NCI-H2107 (cell line): Measurements from ENCODE around the gene SF3B3.

Experiments
- DNase-seq: peaks from one replicate; lab custom pipeline; 2025; lab: John Stamatoyannopoulos, UW

SF3B3 gene

GRCh38 chr16:70523743-70524398, at the start of gene SF3B3:
Gene SF3B3 (plus strand): TSS chr16:70523816. CDS start chr16:70526657, 2,841 bp downstream.
- peak; percentile 87 for DNase-seq

- DNase-seq: no peak
Observed at GRCh38 chr16:70474320-70475053, 49.1 kb upstream of the SF3B3 start.

GRCh38 chr16:70475054-70475871, 48.4 kb upstream of the SF3B3 start:
- no peak for DNase-seq

- no peak for DNase-seq
Observed at GRCh38 chr16:70476272-70477020, 47.2 kb upstream of the SF3B3 start.

- DNase-seq: no peak
Observed at GRCh38 chr16:70478169-70478568, 45.4 kb upstream of the SF3B3 start.

- no peak for DNase-seq
Observed at GRCh38 chr16:70478912-70479341, 44.7 kb upstream of the SF3B3 start.

GRCh38 chr16:70480127-70481105, 43.2 kb upstream of the SF3B3 start:
- no peak for DNase-seq

- no peak for DNase-seq
Observed at GRCh38 chr16:70481929-70482536, 41.6 kb upstream of the SF3B3 start.

GRCh38 chr16:70482624-70483023, 41.0 kb upstream of the SF3B3 start:
- no peak for DNase-seq

- DNase-seq: no peak
Observed at GRCh38 chr16:70483426-70483825, 40.2 kb upstream of the SF3B3 start.

- DNase-seq: no peak
Observed at GRCh38 chr16:70484867-70485266, 38.7 kb upstream of the SF3B3 start.

GRCh38 chr16:70490261-70490660, 33.4 kb upstream of the SF3B3 start:
- no peak for DNase-seq

GRCh38 chr16:70493802-70494201, 29.8 kb upstream of the SF3B3 start:
- no peak for DNase-seq

GRCh38 chr16:70494202-70494770, 29.3 kb upstream of the SF3B3 start:
- DNase-seq: no peak

- DNase-seq: no peak
Observed at GRCh38 chr16:70494777-70495176, 28.8 kb upstream of the SF3B3 start.

- no peak for DNase-seq
Observed at GRCh38 chr16:70495425-70496182, 28.0 kb upstream of the SF3B3 start.

- no peak for DNase-seq
Observed at GRCh38 chr16:70496513-70496912, 27.1 kb upstream of the SF3B3 start.

GRCh38 chr16:70508752-70509151, 14.9 kb upstream of the SF3B3 start:
- DNase-seq: no peak

GRCh38 chr16:70510216-70510615, 13.4 kb upstream of the SF3B3 start:
- DNase-seq: no peak
